Activated naive CD4-positive, alpha-beta T cell treated with Interleukin-2 at 50 U/mL for 16 hours (primary cell): ENCODE measurements around the gene LRCH1.

Experiments used
- DNase-seq: peaks from one replicate; pipeline ENCODE4 v3.0.0-alpha.2; 2020

LRCH1 gene

DNA sequence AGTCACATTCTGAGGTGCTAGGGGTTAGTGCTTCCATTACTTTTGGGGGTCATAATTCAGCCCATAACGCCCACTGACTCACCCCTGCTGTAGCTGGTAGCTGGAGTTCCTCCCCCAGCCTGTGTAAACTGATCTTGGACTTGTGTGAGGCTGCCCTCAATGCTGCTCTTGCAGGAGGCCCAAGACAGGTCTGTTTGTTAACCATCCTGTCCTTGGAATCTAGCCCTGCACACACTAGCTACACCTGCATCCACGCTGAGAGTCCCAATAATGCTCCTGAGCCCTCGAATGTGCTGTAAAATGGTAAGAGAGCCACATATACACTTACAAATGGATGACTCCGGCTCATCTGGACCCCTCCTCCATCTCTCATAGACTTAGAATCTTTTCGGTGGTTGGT lies 9.6 kb downstream of the LRCH1 start:
- DNase-seq = no peak

DNA sequence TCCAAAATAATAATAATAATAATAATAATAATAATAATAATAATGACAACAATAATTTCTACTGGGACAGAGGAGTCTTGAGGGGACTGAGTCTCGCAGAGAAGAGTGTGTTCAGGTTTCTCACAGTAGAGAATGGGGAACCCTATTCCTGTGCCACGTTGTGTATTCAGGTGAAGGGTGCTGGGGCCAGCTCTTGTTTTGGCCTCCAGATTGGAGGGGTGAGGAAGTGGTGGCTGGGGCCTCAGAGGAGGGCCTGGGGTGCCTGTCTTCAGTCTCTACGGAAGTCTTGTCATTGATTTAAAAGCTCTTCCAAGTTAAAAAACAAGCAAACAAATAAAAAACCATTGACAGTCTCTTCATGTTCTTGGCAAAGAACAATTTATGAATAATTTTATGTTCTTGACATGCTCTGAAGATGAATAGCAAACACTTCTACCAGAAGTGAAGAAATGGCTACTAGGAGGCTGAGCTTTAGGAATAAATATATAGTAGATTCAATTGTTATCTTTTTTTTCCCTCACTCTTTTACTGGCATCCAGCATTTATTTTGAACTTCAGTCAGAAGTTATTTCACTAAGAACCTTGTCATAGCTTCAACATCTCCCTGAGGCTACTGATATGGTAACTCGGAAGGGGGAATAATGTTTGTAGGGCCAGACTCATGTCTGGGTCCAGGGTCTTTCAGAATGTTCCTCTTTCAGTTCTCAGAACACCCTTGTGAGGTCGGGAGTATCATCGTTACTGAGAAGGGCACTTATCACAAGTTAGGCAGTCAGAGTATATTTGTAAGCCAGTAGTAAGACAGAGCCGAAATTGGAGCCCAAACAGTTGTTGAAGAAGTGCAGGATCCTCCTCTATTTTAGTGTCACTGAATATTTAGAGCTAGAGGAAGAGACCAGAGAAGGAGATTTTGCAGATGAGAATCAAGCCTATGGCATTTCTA lies 13.1 kb downstream of the LRCH1 start:
- no peak for DNase-seq

DNA sequence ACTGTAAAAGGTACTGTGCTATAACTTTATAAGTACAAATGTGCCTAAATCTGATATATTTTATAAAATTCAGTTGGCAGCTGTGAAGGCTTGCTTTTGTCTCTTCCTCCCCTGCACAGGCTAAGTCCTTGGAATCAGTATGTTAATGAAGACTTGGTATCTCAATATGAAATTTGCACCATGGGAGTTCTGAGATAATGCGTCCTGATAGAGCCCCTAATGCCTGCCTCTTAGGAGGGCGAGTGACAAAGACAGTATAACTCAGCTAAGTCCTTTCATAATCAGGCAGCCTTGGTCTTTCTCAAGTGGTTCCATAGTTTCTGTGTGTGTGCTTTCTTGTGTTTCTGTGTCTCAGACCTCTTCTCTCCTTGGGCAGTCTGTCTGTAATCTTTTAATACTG lies 14.7 kb downstream of the LRCH1 start:
- no peak for DNase-seq

- no peak for DNase-seq
Measured at GRCh38 chr13:46569456-46569855, 16.5 kb downstream of the LRCH1 start.

GRCh38 chr13:46570273-46570672 lies 17.3 kb downstream of the LRCH1 start:
- no peak for DNase-seq

GRCh38 chr13:46571189-46571908 lies 18.4 kb downstream of the LRCH1 start:
- DNase-seq = no peak

- DNase-seq = no peak
Measured at GRCh38 chr13:46571909-46572595, 19.1 kb downstream of the LRCH1 start.

DNA sequence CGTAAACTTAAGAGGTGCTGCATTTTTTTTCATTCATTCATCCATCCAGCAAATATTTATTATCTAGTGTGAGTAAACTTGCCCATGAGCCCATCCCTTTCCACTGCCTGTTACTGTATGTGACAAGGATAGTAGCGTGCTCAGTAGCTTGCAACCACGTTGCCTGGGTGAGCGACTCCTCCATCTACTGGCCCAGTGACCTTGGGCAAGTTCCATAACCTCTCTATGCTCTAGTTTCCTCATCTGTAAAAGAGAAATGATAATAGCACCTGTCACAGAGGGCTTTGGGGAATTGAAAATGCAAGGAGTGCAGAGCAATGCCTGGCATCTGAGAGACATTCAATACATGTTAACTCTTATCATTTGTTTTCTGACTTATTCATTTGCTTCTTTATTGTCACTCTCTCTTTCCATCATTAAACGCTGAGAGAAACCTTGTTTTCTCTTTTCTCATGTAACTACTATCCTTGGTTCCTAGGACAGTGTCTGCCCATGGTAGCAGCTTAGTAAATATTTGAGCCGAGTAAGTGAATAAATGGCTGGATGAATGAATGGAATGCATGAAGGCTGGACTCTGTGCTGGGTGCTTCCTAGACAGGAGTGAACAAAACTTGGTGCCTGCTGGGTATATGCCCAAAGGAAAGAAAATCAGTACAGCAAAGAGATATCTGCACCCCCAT lies 19.9 kb downstream of the LRCH1 start:
- DNase-seq = no peak

DNA sequence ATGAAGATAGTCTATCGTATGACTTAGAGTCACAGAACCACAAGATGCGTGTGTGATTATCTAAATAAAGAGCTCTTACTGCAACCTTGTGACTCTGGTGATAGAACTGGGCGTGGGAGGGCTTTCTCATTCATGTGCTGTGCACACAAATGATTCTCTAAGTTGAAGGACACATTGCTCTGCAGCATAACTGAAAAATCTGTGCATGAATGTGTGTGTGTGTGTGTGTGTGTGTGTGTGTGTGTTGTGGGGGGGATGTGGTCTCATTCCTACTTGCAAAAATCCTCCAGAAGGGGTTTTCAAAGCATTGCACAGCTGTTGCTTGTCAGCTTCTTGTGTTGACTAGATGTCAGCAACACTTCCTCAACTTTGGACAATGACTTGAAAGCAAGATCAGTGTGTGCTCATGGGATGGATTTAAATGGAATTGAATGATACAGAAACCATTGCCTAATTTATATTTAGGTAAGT lies 22.4 kb downstream of the LRCH1 start:
- no peak for DNase-seq

- DNase-seq = no peak
Measured at GRCh38 chr13:46575818-46576221, 22.9 kb downstream of the LRCH1 start.

- no peak for DNase-seq
Measured at GRCh38 chr13:46576762-46577161, 23.8 kb downstream of the LRCH1 start.

DNA sequence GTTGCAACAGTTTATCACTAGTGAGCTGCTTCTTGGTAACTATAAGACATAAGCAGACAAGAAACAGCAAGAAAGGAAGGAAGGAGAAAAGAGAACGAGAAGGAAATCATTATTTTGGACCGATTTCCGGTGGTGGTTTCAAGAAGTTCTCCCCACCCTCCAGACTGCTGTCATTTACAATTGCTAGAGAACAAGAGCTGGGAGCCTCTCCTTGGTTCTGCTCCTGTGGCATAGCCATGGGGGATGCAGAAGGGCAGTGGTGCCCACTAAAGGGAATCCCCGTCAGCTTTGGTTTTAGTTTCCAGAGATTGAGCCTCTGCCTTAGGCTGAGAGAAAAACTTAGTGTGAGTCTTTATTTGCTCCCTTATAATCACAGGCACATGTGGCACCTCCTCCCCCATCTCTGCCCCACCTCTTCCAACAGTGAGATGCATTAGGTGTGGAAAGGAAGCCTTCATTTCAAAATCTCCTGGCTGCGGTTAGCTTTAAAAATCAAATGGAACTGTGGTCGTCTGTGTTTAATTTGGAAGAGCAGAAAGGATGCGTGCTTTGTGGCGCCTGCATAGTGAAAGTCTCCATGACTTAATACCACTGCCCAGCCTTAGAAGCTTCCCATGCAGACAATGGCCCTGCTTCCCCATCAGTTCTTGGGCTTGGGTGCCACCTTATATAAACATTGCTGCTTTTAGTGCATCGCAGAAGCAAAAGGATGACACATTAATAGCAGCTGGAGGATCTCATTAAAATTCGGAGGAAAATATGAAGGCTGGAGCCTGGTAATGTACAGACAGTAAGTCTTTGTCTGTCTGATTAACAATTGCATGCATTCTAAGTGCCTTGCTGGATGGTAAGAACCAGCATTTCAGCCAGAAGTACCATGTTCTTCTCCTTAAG lies 25.0 kb downstream of the LRCH1 start:
- DNase-seq = no peak

DNA sequence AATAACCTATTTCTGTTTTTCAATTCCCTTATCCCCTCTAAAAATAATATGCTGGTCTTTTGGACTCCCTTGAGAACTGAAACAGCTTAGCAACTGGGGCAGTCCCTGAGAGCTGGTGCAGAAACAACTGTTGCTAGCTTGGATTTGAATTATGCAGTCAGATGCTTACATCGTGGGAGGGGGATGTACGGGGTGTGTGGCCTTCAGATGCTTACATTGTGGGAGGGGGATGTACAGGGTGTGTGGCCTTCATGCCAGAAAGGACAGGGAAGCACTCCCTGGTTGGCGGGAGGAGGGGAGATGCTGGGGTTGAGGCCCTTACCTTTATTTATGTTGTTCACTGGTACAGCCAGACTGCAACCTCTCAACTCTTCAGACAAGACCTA lies 25.6 kb downstream of the LRCH1 start:
- DNase-seq = peak; percentile 17

GRCh38 chr13:46580362-46580839 lies 27.4 kb downstream of the LRCH1 start:
- DNase-seq = no peak

- no peak for DNase-seq
Measured at GRCh38 chr13:46582190-46582589, 29.2 kb downstream of the LRCH1 start.

DNA sequence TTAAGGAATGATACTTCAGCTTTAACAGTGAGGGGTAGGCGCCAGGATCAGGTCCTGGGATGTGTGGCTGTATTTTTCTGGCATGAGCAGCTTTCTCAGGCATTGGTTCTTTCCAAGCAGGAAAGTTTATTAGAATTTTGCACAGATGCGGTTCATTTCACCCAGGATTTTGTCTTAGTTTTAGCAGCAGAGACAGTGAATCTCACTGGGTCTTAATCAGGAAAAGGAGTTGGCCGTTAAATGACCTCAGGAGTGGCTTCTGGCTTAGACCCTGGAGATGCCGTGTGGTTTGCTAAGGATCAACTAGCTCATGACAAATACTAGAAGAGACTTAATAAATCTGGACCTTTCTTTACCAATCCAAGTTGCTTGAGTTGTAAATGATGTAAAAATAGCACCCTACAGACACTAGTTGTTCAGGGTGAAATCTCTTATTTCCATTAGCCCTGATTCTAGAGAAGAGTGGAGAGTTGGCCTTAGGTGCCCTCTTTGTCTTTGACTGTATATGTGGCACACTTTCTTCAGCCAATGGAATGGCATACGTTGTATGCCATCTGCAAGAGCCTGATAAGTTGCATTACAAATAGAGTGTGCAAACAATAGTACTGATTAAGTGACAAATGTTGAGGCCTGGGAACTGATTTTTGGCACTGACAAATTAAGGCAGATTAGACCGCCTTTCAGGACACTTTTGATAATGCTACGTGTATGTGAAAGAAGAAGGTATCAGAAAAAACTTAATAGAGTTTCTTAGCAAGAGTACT lies 34.0 kb downstream of the LRCH1 start:
- DNase-seq = no peak

DNA sequence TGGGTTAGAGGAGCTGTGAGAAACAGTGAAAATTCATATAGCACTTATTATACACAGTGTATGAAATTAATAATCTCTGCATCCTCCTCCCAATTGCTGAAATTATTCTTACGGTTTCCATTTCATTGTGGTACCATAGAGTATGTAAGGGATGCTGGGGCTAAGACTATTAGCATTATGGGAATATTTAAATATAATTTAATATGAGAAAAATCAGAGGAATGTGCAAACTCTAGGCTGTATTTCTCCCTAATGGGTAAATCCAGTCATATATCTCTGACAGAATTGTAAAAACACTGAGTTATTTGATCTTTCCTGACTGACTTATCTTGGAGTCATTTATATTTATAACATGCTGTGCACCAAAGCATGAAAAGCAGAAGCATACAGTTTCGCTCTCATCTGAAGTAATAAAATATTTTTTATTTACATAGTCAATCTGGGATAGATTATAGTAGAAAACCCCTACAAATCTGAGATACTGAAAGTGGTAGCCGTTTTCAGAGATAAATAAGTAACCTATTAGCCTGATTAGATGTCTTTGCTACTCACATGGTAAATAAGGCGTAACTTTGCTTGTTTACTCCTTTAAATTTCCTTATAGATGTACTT lies 34.9 kb downstream of the LRCH1 start:
- DNase-seq = no peak

DNA sequence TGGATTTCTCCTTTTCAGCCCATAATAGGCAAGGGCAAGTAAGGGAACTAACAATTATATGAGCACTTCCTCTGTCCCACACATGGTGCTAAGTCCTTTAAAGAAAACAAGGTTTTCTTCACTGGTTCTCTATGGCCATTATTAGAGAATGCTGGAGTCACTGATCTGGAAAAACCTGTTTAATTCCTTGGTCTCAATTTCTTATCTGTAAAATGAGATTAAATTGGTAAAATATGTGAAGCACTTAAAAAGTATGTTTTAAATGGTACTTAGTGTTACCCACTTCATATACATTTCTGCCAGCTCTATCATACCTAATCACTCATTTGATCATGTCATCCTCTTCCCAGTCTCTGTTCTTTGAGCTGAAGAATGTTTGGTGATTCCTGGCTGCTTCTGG lies 39.4 kb downstream of the LRCH1 start:
- no peak for DNase-seq

- peak; percentile 50 for DNase-seq
Measured at GRCh38 chr13:46593398-46593797, 40.4 kb downstream of the LRCH1 start.

- no peak for DNase-seq
Measured at GRCh38 chr13:46594374-46595078, 41.6 kb downstream of the LRCH1 start.
